Adrenal gland (tissue), 12 donors: ENCODE results near the gene SKIC2. TPM values are rescaled to one million over a fixed set of nuclear protein-coding genes. Genes with fewer than 3 reads are reported as not detected.

Experiments
- DNase-seq, 7 donors: peaks; one replicate each; pipeline ENCODE4 v3.0.0-alpha.2; 2019 to 2020
- H3K27ac ChIP-seq, 5 donors: fragments of 200-600 bp; sonication (generic) in 4 of 5; 1 replicate in 3 of 5; 2 replicates in 2 of 5; pipeline versions ENCODE4 v1.5.1 to v1.8.0; 2016 to 2020; ENCODE audit warnings: mild to moderate bottlenecking in 1 of 5
- H3K27me3 ChIP-seq: fragments of 200-600 bp; 2 replicates; pipeline ENCODE4 v1.8.0; 2021
- H3K36me3 ChIP-seq, 2 donors: fragments of 200-600 bp; replicated peaks in 1 of 2; 1 replicate in 1 of 2; 2 replicates in 1 of 2; pipeline versions ENCODE4 v1.5.1 to v1.8.0; 2018 to 2022
- H3K4me1 ChIP-seq, 2 donors: fragments of 200-600 bp; replicated peaks in 1 of 2; 1 replicate in 1 of 2; 2 replicates in 1 of 2; pipeline versions ENCODE4 v1.5.1 to v1.8.0; 2018 to 2021
- H3K4me3 ChIP-seq, 4 donors: fragments of 200-600 bp; sonication (generic) in 3 of 4; one replicate each; pipeline ENCODE4 v1.5.1; 2016 to 2018
- H3K9me3 ChIP-seq, 3 donors: fragments of 200-600 bp; sonication (generic) in 1 of 3; replicated peaks in 1 of 3; 1 replicate in 2 of 3; 2 replicates in 1 of 3; pipeline versions ENCODE4 v1.5.1 to v1.8.0; 2016 to 2021
- CTCF ChIP-seq, 6 experiments: fragments of 450-650 bp in 4 of 6; fragments of 200-600 bp in 2 of 6; sonication (generic) in 1 of 6; IDR thresholded peaks; 1 replicate in 5 of 6; 2 replicates in 1 of 6; pipeline versions ENCODE4 v1.5.1 to v1.8.0; 2016 to 2021; ENCODE audit warnings: antibody characterized with exemption in 6 of 6, mild to moderate bottlenecking in 2 of 6, moderate library complexity in 1 of 6
- POLR2A ChIP-seq, 2 donors: fragments of 450-650 bp; IDR thresholded peaks; one replicate each; pipeline ENCODE4 v1.6.1; 2017; ENCODE audit warnings: antibody characterized with exemption in 2 of 2, mild to moderate bottlenecking in 2 of 2, moderate library complexity in 1 of 2
- WGBS, 4 donors: extraction: QIAGEN DNeasy Blood & Tissue Kit in 2 of 4; methylation state at CpG; one replicate each; pipeline versions ENCODE4 v1.1.5 to v1.1.7; 2013 to 2017; 5-methylcytosine and 5-hydroxymethylcytosine counted together
- intact Hi-C, 2 donors: fragments of 100-400 bp; cut with DNase I; formaldehyde crosslinking; loops; one replicate each; pipeline versions ENCODE4 v1.14.1 to v1.15.0; 2022 to 2023
- polyA plus RNA-seq, 3 donors: library from polyadenylated mRNA; stranded (reverse); fragments of 200-250 nt in 2 of 3; fragments of 350-450 nt in 1 of 3; fragmentation: Illumina TruSeq in 1 of 3; extraction: RNeasy Lipid Tissue Mini Kit (QIAGEN cat#74804) in 1 of 3; gene quantifications; one replicate each; pipeline ENCODE4 v1.2.3, GENCODE V29; 2013 to 2014
- total RNA-seq, 9 donors: library from RNA; depleted of rRNA in 4 of 9; stranded (reverse); fragments of >200 nt in 4 of 9; fragments of 120-200 nt in 1 of 9; fragmentation: NEBNext Ultra II Directional in 1 of 9; extraction: Animal tissue kit (Norgen Biotek cat#: 25700) in 1 of 9; gene quantifications; one replicate each; pipeline versions ENCODE4 v1.1.0 to v1.2.4, GENCODE V29; 2013 to 2023
- donor health status: healthy with polysubstance abuse.
- donor health status: Bipolar disorder and iron deficiency.
- donor health status: DM: yes; HTN: yes; CAD: no.
- donor health status: DM: no; HTN: no; CAD: no.
- donor health status: DM: no; HTN: no; CAD: no.
- donor health status: DM: yes; HTN: yes; CAD: no.

The SKIC2 gene
- total and polyA plus RNA-seq, 12 donors, result 29.9 to 330 (median 90.7) TPM

- H3K9me3 ChIP-seq, result no peaks in the 10 kb centered on the region
- TF ChIP-seq CTCF (IDR thresholded peaks at IDR 0.05) (no peak), POLR2A (IDR thresholded peaks at IDR 0.05) (no peak)
- H3K27me3 ChIP-seq, result no peaks in the 10 kb centered on the region
- intact Hi-C loops, result loop anchor here (5.0 kb wide), 1 partner anchor 52 kb away; the partner anchor contains the start of gene ZBTB12 (in 2 of the 2)
- no peak overlapping the region for H3K27ac ChIP-seq
- peaks cover 10 to 15% of the 10 kb centered on the region in 2 donors for H3K4me1 ChIP-seq
- H3K4me3 ChIP-seq, result no peak overlapping the region
- 95 to 97% (median 97%) methylated on average over 28 of the region's 28 CpGs for WGBS, 4 donors
- DNase-seq, result no peak
- peaks cover 0 to 62% of the 10 kb centered on the region in 2 donors for H3K36me3 ChIP-seq
Measured at GRCh38 chr6:31954511-31954910, 4.5 kb upstream of the SKIC2 start.

GRCh38 chr6:31956796-31957195, 2.2 kb upstream of the SKIC2 start:
- Histone ChIP-seq H3K27me3 (no peaks in the 10 kb centered on the region), H3K4me3 (no peak overlapping the region), H3K27ac (no peak overlapping the region), H3K9me3 (no peaks in the 10 kb centered on the region), H3K36me3 (peaks cover 0 to 71% of the 10 kb centered on the region in 2 donors), H3K4me1 (peaks cover 12 to 22% of the 10 kb centered on the region in 2 donors)
- WGBS, 4 donors, result 65 to 95% (median 85%) methylated on average over 3 of the region's 3 CpGs
- TF ChIP-seq POLR2A (IDR thresholded peaks at IDR 0.05), result no peak
- intact Hi-C loops, result no loop called here
- no peak for DNase-seq

- Histone ChIP-seq H3K36me3 (peaks cover 0 to 71% of the 10 kb centered on the region in 2 donors), H3K27me3 (no peaks in the 10 kb centered on the region), H3K4me3 (peak overlapping the region; percentile 65 to 91 (median 76)), H3K4me1 (peaks cover 12 to 22% of the 10 kb centered on the region in 2 donors), H3K9me3 (no peaks in the 10 kb centered on the region), H3K27ac (peak overlapping the region; percentile 72 to 90 (median 84))
- 7 to 10% (median 8%) methylated on average over 11 of the region's 11 CpGs for WGBS, 4 donors
- TF ChIP-seq CTCF (IDR thresholded peaks at IDR 0.05) (no peak), POLR2A (IDR thresholded peaks at IDR 0.05) (no peak)
- no peak for DNase-seq
- intact Hi-C loops, result no loop called here
Measured at GRCh38 chr6:31958412-31958740, 599 bp upstream of the SKIC2 start.

GRCh38 chr6:31961616-31962015, 2.6 kb downstream of the SKIC2 start:
- no peak for TF ChIP-seq POLR2A (IDR thresholded peaks at IDR 0.05)
- no peak for TF ChIP-seq CTCF (IDR thresholded peaks at IDR 0.05)
- H3K36me3 ChIP-seq, result peaks cover 0 to 71% of the 10 kb centered on the region in 2 donors
- no peaks in the 10 kb centered on the region for H3K9me3 ChIP-seq
- DNase-seq, result no peak
- 91 to 95% (median 94%) methylated on average over 12 of the region's 12 CpGs for WGBS, 4 donors
- no peak overlapping the region for H3K4me3 ChIP-seq
- no peak overlapping the region for H3K27ac ChIP-seq
- intact Hi-C loops, result no loop called here
- no peaks in the 10 kb centered on the region for H3K27me3 ChIP-seq
- peaks cover 12 to 22% of the 10 kb centered on the region in 2 donors for H3K4me1 ChIP-seq

GRCh38 chr6:31963921-31964320, 4.9 kb downstream of the SKIC2 start:
- DNase-seq, result no peak
- peaks cover 0 to 87% of the 10 kb centered on the region in 2 donors for H3K36me3 ChIP-seq
- intact Hi-C loops, result no loop called here

More at GRCh38 chr6:31963921-31964320, 4.9 kb downstream of the SKIC2 start:
- H3K27me3 ChIP-seq, result no peaks in the 10 kb centered on the region
- no peak for TF ChIP-seq CTCF (IDR thresholded peaks at IDR 0.05)
- no peak for TF ChIP-seq POLR2A (IDR thresholded peaks at IDR 0.05)
- H3K27ac ChIP-seq, result no peak overlapping the region
- WGBS, 4 donors, result 91 to 96% (median 94%) methylated on average over 19 of the region's 19 CpGs
- H3K4me3 ChIP-seq, result no peak overlapping the region
- no peaks in the 10 kb centered on the region for H3K9me3 ChIP-seq
- peaks cover 6 to 11% of the 10 kb centered on the region in 2 donors for H3K4me1 ChIP-seq
